ENCODE measurements around the gene TCAF1.
"Not testable (repeated sequence)": the region's sequence is repeated elsewhere in the genome, so short reads cannot be mapped to it uniquely, and the experiment has no call there.

Gene TCAF1

DNA sequence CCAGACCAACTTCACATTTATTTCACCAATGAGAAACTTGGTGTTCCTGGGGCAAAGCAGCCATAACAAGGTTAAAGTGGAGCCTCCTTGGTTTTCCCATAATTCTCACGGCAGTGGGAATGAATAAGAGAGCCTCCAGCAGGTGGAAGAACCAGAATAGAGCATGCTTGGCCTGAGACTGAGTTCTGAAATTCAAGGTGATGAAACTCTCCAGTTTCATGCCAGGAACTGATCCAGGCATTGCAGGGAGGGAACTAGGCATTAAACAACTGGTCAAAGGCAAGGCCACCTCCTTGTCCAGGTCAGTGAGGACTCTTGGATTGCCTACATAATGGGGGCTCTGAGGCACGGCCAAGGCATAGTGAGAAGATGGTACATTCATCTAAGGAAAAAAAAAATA lies 44.0 kb downstream of the TCAF1 start:
- in situ Hi-C loops (cut with HindIII; ENCODE audit: low sequenced_read_pairs), result not testable (repeated sequence)

- in situ Hi-C loops (cut with HindIII; ENCODE audit: low sequenced_read_pairs), result not testable (repeated sequence)
Measured at GRCh38 chr7:143855443-143855842, 46.5 kb downstream of the TCAF1 start.

DNA sequence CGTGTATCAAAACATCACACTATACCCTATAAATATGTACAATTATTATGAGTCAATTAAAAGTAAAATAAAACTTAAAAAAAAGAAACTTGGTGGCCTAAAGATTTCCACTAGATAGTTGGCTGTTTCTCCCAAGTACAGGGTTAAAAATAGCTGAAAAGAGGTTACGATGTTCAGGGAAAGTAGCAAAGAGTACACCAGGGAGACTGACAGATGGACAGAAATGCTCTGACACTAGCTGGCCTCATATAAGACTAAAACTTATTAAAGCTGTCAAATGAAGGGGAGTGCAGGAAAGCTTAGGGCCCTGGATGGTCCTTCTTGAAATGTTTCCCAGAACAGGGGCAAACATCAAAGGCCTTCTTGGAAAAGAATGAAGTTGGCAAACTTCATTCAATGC lies 51.3 kb downstream of the TCAF1 start:
- in situ Hi-C loops (cut with HindIII; ENCODE audit: low sequenced_read_pairs), result no loop called here

DNA sequence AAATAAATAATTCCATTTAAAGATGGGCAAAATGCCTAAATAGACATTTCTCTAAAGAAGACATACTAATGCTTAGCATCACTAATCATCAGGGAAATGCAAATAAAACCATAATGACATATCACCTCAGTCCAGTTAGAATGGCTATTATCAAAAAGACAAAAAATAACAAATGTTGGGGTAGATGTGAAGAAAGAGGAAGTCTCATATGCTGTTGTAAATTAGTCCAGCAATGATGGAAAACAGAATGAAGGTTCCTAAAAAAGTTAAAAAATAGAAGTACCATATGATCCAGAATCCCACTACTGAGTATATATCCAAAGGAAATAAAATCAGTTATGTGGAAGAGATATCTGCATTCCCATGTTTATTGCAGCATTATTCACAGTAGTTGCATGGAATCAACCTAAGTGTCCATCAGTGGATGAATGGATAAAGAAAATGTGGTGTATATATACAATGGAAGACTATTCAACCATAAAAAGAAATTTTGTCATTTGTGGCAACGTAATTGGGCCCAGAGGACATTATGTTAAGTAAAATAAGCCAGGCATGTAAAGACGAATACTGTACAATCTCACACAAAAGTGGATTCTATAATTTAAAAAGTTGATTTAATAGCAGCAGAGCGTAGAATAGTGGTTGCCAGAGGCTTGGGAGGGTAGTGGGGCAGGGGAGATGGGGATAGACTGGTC lies 52.0 kb downstream of the TCAF1 start:
- in situ Hi-C loops (cut with HindIII; ENCODE audit: low sequenced_read_pairs), result no loop called here

- in situ Hi-C loops (cut with HindIII; ENCODE audit: low sequenced_read_pairs), result no loop called here
Measured at GRCh38 chr7:143848192-143848591, 53.8 kb downstream of the TCAF1 start.

GRCh38 chr7:143846692-143847091 lies 55.3 kb downstream of the TCAF1 start:
- in situ Hi-C loops (cut with HindIII; ENCODE audit: low sequenced_read_pairs), result no loop called here

- in situ Hi-C loops (cut with HindIII; ENCODE audit: low sequenced_read_pairs), result not testable (repeated sequence)
Measured at GRCh38 chr7:143841696-143842095, 60.3 kb downstream of the TCAF1 start.

- in situ Hi-C loops (cut with HindIII; ENCODE audit: low sequenced_read_pairs), result not testable (repeated sequence)
Measured at GRCh38 chr7:143840062-143840461, 61.9 kb downstream of the TCAF1 start.

DNA sequence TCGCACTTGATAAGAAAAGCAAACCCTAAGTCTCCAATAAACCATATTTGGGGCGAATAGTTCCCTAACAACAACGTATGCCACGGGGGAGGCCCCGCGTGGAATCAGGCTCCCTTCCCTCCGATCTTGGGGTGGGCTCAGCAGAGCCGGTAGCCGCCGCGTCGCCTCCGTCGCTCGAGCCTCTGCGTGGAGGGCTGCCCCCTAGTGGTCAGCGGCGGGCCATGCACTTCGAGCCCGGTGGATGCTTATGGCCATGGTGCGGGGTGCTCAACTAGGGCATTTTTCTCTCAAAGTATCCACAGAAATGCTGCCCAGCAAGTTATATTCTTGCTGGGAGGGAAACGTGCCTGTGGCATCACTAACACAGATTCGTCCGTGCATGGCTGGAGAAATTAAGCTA lies 64.8 kb downstream of the TCAF1 start:
- in situ Hi-C loops (cut with HindIII; ENCODE audit: low sequenced_read_pairs), result not testable (repeated sequence)

DNA sequence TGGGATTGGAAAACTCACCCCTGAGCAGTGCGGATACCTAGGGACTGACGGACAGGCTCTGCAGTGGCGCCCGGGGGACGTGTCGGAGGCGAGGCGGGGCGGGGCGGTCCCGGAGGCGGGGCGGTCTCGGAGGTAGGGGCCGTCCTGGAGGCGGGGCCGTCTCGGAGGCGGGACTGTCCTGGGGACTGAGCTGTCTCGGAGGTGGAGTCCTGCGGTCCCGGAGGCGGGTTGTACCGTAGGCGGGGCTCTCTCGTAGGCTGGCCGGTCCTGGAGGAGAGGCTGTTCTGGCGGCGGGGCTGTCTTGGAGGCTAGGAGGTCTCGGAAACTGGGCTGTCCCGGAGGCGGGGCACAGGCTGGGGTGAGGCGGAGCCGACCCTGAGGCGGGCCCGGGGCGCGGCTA lies 65.4 kb downstream of the TCAF1 start:
- in situ Hi-C loops (cut with HindIII; ENCODE audit: low sequenced_read_pairs), result not testable (repeated sequence)

- in situ Hi-C loops (cut with HindIII; ENCODE audit: low sequenced_read_pairs), result not testable (repeated sequence)
Measured at GRCh38 chr7:143836088-143836487, 65.9 kb downstream of the TCAF1 start.

GRCh38 chr7:143826578-143826977 lies 75.4 kb downstream of the TCAF1 start:
- in situ Hi-C loops (cut with HindIII; ENCODE audit: low sequenced_read_pairs), result not testable (repeated sequence)

GRCh38 chr7:143824295-143825135 lies 77.5 kb downstream of the TCAF1 start:
- in situ Hi-C loops (cut with HindIII; ENCODE audit: low sequenced_read_pairs), result not testable (repeated sequence)

GRCh38 chr7:143823634-143824294 lies 78.2 kb downstream of the TCAF1 start:
- in situ Hi-C loops (cut with HindIII; ENCODE audit: low sequenced_read_pairs), result not testable (repeated sequence)

DNA sequence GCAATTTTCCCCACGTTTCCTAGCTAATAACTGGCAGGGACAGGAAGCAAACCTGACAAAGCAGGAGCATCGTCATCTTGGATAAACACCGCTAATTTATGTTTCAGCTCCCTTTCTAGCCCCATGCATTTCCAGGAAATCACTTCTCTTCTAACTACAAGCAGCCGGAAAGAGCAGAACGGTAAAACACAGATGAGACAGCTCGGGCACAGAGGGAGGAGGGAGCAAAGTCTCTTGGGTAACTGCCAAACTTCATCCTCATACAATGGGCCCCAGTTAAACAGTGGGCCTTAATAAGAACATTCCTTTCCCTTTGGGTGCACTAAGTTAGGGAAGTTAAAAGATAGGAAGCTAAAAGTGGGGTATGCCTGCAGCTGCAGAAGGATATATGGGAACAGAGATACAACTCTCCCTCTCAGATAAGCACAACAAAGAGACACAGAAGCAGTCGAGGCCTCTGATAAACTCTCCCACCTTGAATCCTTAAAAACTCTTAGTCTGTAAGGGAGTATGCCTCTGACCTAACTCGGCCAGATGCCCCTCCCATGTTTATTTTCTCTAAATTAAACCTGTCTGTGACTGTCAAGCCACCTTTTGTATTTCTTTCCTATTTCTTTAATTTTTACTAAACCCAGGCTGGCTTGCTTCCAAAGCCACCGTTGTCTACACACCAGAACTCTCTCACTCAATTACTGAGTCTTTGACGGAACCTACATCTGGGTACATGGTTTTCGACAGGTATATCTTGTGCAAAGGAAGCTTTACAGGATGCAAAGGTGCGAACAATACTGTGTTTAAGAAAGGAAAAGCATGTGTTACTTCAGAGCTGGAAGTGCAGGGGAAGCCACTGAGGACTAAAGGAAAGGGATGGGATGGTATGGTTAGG lies 80.3 kb downstream of the TCAF1 start:
- in situ Hi-C loops (cut with HindIII; ENCODE audit: low sequenced_read_pairs), result not testable (repeated sequence)

- in situ Hi-C loops (cut with HindIII; ENCODE audit: low sequenced_read_pairs), result not testable (repeated sequence)
Measured at GRCh38 chr7:143817873-143818272, 84.1 kb downstream of the TCAF1 start.

DNA sequence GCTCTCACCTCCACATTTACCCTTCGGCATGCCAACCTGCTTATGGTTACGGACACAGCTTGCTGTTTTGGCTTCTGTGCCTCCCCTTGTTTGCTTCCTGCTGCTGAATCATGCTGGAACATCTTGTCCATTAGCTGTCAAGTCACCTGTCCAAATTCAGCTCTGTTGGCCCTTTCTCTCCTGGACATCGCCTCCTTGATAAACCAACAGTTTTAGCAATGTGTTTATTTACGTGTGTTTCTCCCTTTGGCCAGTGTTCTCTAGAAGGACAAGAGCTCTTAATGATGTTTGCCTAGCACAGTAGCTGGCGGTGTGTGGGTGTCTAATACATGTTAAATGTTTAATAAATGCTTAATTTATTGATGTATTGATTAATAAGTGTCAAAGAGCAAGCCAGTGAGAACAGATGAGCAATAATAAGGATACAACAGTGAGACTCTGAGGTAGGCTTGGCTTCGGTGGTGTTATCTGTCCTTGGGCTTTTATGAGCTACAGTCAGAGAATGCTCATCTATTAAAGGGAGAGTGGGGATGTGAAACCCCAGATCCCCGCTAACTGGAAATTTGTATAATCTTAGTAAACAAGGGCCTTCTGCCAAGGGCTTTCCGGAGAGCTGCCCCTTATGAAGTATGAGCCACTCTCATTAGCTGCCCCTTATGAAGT lies 85.4 kb downstream of the TCAF1 start:
- in situ Hi-C loops (cut with HindIII; ENCODE audit: low sequenced_read_pairs), result not testable (repeated sequence)

- in situ Hi-C loops (cut with HindIII; ENCODE audit: low sequenced_read_pairs), result not testable (repeated sequence)
Measured at GRCh38 chr7:143810639-143811038, 91.3 kb downstream of the TCAF1 start.

GRCh38 chr7:143806664-143807071 lies 95.3 kb downstream of the TCAF1 start:
- in situ Hi-C loops (cut with HindIII; ENCODE audit: low sequenced_read_pairs), result not testable (repeated sequence)

Data from endothelial cell of hepatic sinusoid (primary cell).